ENCODE results near the gene TRIM56. TPM values are rescaled to one million over a fixed set of nuclear protein-coding genes. Genes with fewer than 3 reads are reported as not detected.
A peak's percentile ranks its signal among the peaks of the same experiment; 100 is the strongest.

TRIM56 gene
- total RNA-seq, 4 donors from 2014 or later, result 13.9 to 22.2 (median 17.3) TPM

DNA sequence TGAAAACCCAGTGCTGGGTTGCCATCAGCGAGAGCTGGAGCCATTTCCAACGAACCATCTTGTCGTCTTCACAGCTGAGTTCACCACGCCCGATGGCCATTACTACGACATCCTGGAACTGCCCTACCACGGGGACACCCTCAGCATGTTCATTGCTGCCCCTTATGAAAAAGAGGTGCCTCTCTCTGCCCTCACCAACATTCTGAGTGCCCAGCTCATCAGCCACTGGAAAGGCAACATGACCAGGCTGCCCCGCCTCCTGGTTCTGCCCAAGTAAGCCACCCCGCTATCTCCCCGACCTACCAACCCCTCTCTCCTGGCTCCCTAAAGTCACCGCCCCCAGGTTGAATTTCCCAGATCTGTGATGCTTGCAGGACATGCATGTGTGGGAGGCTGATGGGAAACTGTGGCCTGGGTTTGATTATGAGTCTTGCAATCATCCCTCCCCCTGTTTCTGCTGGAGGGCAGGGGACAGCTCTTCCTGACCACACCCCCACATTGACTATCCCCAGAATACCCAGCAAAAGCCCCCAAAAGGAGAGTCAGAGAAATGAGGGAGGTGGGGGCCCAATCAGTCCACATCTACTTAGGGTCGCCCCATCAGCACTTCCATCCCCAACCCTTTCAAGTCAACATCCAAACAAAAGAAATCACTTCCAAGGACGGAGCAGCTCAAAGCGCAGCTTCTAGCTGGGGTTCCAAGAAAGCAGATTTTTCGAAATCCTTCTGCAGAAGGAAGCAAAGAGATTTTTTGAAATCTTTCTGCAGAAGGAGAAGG lies 48.5 kb downstream of the TRIM56 start:
- TF ChIP-seq, protein P1, sequence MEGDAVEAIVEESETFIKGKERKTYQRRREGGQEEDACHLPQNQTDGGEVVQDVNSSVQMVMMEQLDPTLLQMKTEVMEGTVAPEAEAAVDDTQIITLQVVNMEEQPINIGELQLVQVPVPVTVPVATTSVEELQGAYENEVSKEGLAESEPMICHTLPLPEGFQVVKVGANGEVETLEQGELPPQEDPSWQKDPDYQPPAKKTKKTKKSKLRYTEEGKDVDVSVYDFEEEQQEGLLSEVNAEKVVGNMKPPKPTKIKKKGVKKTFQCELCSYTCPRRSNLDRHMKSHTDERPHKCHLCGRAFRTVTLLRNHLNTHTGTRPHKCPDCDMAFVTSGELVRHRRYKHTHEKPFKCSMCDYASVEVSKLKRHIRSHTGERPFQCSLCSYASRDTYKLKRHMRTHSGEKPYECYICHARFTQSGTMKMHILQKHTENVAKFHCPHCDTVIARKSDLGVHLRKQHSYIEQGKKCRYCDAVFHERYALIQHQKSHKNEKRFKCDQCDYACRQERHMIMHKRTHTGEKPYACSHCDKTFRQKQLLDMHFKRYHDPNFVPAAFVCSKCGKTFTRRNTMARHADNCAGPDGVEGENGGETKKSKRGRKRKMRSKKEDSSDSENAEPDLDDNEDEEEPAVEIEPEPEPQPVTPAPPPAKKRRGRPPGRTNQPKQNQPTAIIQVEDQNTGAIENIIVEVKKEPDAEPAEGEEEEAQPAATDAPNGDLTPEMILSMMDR (IDR thresholded peaks at IDR 0.05), result no peak
- no peak for TF ChIP-seq POLR2A (IDR thresholded peaks at IDR 0.05)
- 82 to 85% methylated on average over 15 of the region's 15 CpGs for WGBS, 2 donors
- no peak for DNase-seq (ENCODE audit: low spot score in 2 of 2)
- intact Hi-C loops (cut with DNase I; ENCODE audit: low total_unique reads), result no loop called here
- H3K4me3 ChIP-seq (ENCODE audit: low read depth, poor library complexity, severe bottlenecking), result no peak overlapping the region

DNA sequence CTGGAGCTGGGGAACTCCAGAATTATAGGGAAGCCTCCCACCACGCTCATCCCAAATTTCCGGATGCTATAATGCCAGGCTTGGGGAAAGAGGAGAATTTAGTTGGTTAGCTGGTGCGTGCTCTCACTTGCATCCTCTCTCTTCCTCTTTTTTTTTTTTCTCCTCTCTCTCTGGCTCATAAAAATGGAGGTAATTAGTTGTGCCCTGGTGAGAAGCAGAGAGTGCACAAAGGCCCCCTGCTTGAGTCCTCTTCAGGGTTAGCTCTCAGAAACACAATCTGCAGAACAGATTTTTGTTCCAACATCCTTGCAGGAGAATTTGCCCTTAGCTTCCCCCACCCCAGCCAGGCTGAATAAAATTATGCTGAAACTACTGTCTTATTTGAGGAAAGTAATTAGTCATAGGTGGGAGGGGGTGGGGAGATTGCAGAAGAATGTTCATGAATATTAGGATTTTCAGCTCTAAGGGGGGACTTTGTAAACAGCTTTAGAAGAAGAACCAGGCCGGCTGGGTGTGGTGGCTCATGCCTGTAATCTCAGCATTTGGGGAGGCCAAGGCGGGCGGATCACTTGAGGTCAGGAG lies 49.2 kb downstream of the TRIM56 start:
- DNase-seq (ENCODE audit: low spot score in 2 of 2), result no peak
- TF ChIP-seq, protein P1 (IDR thresholded peaks at IDR 0.05), result no peak
- no peak for TF ChIP-seq POLR2A (IDR thresholded peaks at IDR 0.05)
- 80 to 85% methylated on average over 6 of the region's 6 CpGs for WGBS, 2 donors
- H3K4me3 ChIP-seq (ENCODE audit: low read depth, poor library complexity, severe bottlenecking), result no peak overlapping the region
- intact Hi-C loops (cut with DNase I; ENCODE audit: low total_unique reads), result no loop called here

DNA sequence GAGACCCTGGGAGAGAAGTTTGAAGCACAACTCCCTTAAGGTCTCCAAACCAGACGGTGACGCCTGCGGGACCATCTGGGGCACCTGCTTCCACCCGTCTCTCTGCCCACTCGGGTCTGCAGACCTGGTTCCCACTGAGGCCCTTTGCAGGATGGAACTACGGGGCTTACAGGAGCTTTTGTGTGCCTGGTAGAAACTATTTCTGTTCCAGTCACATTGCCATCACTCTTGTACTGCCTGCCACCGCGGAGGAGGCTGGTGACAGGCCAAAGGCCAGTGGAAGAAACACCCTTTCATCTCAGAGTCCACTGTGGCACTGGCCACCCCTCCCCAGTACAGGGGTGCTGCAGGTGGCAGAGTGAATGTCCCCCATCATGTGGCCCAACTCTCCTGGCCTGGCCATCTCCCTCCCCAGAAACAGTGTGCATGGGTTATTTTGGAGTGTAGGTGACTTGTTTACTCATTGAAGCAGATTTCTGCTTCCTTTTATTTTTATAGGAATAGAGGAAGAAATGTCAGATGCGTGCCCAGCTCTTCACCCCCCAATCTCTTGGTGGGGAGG lies 52.5 kb downstream of the TRIM56 start:
- H3K4me3 ChIP-seq (ENCODE audit: low read depth, poor library complexity, severe bottlenecking), result no peak overlapping the region
- WGBS, 2 donors, result 71 to 77% methylated on average over 9 of the region's 9 CpGs
- intact Hi-C loops (cut with DNase I; ENCODE audit: low total_unique reads), result no loop called here
- TF ChIP-seq, protein P1 (IDR thresholded peaks at IDR 0.05), result no peak
- no peak for DNase-seq (ENCODE audit: low spot score in 2 of 2)

DNA sequence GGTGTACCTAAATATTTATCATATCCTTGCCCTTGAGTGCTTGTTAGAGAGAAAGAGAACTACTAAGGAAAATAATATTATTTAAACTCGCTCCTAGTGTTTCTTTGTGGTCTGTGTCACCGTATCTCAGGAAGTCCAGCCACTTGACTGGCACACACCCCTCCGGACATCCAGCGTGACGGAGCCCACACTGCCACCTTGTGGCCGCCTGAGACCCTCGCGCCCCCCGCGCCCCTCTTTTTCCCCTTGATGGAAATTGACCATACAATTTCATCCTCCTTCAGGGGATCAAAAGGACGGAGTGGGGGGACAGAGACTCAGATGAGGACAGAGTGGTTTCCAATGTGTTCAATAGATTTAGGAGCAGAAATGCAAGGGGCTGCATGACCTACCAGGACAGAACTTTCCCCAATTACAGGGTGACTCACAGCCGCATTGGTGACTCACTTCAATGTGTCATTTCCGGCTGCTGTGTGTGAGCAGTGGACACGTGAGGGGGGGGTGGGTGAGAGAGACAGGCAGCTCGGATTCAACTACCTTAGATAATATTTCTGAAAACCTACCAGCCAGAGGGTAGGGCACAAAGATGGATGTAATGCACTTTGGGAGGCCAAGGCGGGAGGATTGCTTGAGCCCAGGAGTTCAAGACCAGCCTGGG lies 53.1 kb downstream of the TRIM56 start:
- WGBS, 2 donors, result 11 to 12% methylated on average over 16 of the region's 16 CpGs
- TF ChIP-seq, protein P1 (IDR thresholded peaks at IDR 0.05), result peak in 1 of 3 donors; percentile 89
- TF ChIP-seq POLR2A (IDR thresholded peaks at IDR 0.05), result no peak
- DNase-seq (ENCODE audit: low spot score in 2 of 2), result peak; percentile 94 to 95
- intact Hi-C loops (cut with DNase I; ENCODE audit: low total_unique reads), result no loop called here
- no peak overlapping the region for H3K4me3 ChIP-seq (ENCODE audit: low read depth, poor library complexity, severe bottlenecking)

DNA sequence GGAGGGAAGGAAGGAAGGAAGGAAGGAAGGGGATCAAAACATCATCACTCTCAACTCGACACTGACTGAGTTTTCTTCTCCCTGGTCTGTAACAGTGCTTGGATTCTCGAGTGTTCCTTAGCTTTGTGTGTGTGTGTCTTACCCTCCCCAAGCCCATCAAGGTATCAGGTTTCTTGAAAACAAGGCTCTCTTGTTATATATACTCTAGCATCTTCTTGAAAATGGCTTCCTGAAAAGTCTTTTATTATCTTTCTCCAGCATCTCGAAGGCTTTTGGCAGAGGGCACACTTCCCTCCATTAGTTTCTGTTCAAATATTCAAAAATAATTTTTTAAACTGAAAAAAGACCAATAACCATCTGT lies 55.0 kb downstream of the TRIM56 start:
- 30 to 42% methylated on average over 3 of the region's 3 CpGs for WGBS, 2 donors
- no peak for DNase-seq (ENCODE audit: low spot score in 2 of 2)
- intact Hi-C loops (cut with DNase I; ENCODE audit: low total_unique reads), result loop anchor here (10.0 kb wide), 1 partner anchor 144 kb away; no protein-coding TSS in a partner anchor
- TF ChIP-seq, protein P1 (IDR thresholded peaks at IDR 0.05), result no peak
- TF ChIP-seq POLR2A (IDR thresholded peaks at IDR 0.05), result no peak
- H3K4me3 ChIP-seq (ENCODE audit: low read depth, poor library complexity, severe bottlenecking), result no peak overlapping the region
